HCT116 (cell line): ENCODE results near the gene MPP7. TPM values are rescaled to one million over a fixed set of nuclear protein-coding genes. Genes with fewer than 3 reads are reported as not detected.

Source experiments
- ATAC-seq: fragments of 200-7000 bp; cut with Tn5 transposase; 2 replicates; pipeline ENCODE4 v1.9.1; 2020; ENCODE audit warnings: mild to moderate bottlenecking, moderate library complexity
- BruUV-seq: library from RNA; stranded (reverse); fragments of 400-500 nt; replicated peaks from 2 replicates; lab custom pipeline; 2021; lab: Mats Ljungman, UMichigan
- CTCF ChIA-PET: fragments of 300-600 bp; sonication (Branson Sonifier 250); formaldehyde crosslinking; loops from one replicate; lab custom pipeline; 2021; ENCODE audit warnings: antibody characterized with exemption; lab: Charles Lee
- POLR2A ChIA-PET: fragments of 300-600, 350-600 bp; sonication (Branson Sonifier 250); formaldehyde crosslinking; loops from one replicate; lab custom pipeline; 2021; ENCODE audit warnings: antibody characterized with exemption; lab: Charles Lee
- RAD21 ChIA-PET, 2 experiments: fragments of 300-600 bp; sonication (Branson Sonifier 250); formaldehyde crosslinking; loops; one replicate each; lab custom pipeline; 2023; ENCODE audit warnings: low total read pairs in 2 of 2; ENCODE audit not compliant: uncharacterized antibody in 2 of 2, unreplicated experiment in 2 of 2, low non-redundant PET in 1 of 2; lab: Charles Lee
- DNase-seq: peaks from one replicate; pipeline ENCODE4 v3.0.0-alpha.2; 2010; ENCODE audit warnings: low read depth, low spot score
- H2AFZ ChIP-seq: fragments of 200-600 bp; shearing (Covaris generic), sonication (generic); 2 replicates; pipeline ENCODE4 v1.6.1; 2017; ENCODE audit warnings: low read depth, mixed run types, mixed read lengths, antibody characterized with exemption, low read length; ENCODE audit not compliant: poor library complexity, severe bottlenecking
- H3K27ac ChIP-seq: 2 replicates; pipeline ENCODE4 v1.5.1; 2012; ENCODE audit warnings: low read depth, low read length
- H3K27me3 ChIP-seq: fragments of 200-600 bp; sonication (generic); 2 replicates; pipeline ENCODE4 v1.6.1; 2016; ENCODE audit warnings: mixed run types, low read length, mixed read lengths; ENCODE audit not compliant: insufficient read depth
- H3K36me3 ChIP-seq, 2 experiments: fragments of 200-500 bp in 1 of 2; fragments of 200-600 bp in 1 of 2; sonication (Bioruptor generic) in 1 of 2; sonication (generic) in 1 of 2; 2 replicates each; pipeline versions ENCODE4 v1.5.1 to v1.6.1; 2014 to 2016; ENCODE audit warnings: low read length in 2 of 2, inconsistent platforms in 1 of 2, mixed read lengths in 1 of 2, mixed run types in 1 of 2; ENCODE audit not compliant: insufficient read depth in 2 of 2, control insufficient read depth in 1 of 2
- H3K4me1 ChIP-seq, 2 experiments: fragments of 200-600 bp in 1 of 2; sonication (generic) in 1 of 2; 2 replicates each; pipeline versions ENCODE4 v1.5.1 to v1.6.1; 2012 to 2017; ENCODE audit warnings: low read length in 2 of 2, inconsistent platforms in 1 of 2, mild to moderate bottlenecking in 1 of 2, mixed read lengths in 1 of 2, mixed run types in 1 of 2, moderate library complexity in 1 of 2; ENCODE audit not compliant: insufficient read depth in 2 of 2, control insufficient read depth in 1 of 2
- H3K4me2 ChIP-seq: fragments of 200-600 bp; sonication (generic); 2 replicates; pipeline ENCODE4 v1.6.1; 2017; ENCODE audit warnings: mixed run types, low read length, mixed read lengths
- H3K4me3 ChIP-seq, 2 experiments: fragments of 200-600 bp in 1 of 2; sonication (generic) in 1 of 2; replicated peaks in 1 of 2; 2 replicates each; pipeline ENCODE4 v1.5.1; 2011 to 2016; ENCODE audit warnings: low read length in 2 of 2, control low read depth in 1 of 2, low read depth in 1 of 2, mild to moderate bottlenecking in 1 of 2, mixed read lengths in 1 of 2, mixed run types in 1 of 2
- H3K79me2 ChIP-seq: fragments of 200-600 bp; sonication (generic); 2 replicates; pipeline ENCODE4 v1.6.1; 2017; ENCODE audit warnings: mild to moderate bottlenecking, mixed run types, low read length, moderate library complexity, mixed read lengths; ENCODE audit not compliant: insufficient read depth
- H3K9ac ChIP-seq: fragments of 200-600 bp; sonication (generic); 2 replicates; pipeline ENCODE4 v1.6.1; 2016; ENCODE audit warnings: low read length, mixed read lengths
- H3K9me2 ChIP-seq: fragments of 200-600 bp; sonication (generic), shearing (Covaris generic); 2 replicates; pipeline ENCODE4 v1.6.1; 2017; ENCODE audit warnings: mixed run types, mild to moderate bottlenecking, moderate library complexity; ENCODE audit not compliant: insufficient read depth
- H3K9me3 ChIP-seq, 2 experiments: fragments of 200-500 bp in 1 of 2; fragments of 200-600 bp in 1 of 2; sonication (Bioruptor generic) in 1 of 2; sonication (generic) in 1 of 2; 2 replicates each; pipeline ENCODE4 v1.6.1; 2014 to 2017; ENCODE audit warnings: low read length in 2 of 2, mixed read lengths in 2 of 2, inconsistent platforms in 1 of 2, low read depth in 1 of 2, mild to moderate bottlenecking in 1 of 2, mixed run types in 1 of 2, moderate library complexity in 1 of 2; ENCODE audit not compliant: control insufficient read depth in 1 of 2, insufficient read depth in 1 of 2
- H4K20me1 ChIP-seq: fragments of 200-600 bp; sonication (generic), shearing (Covaris generic); 2 replicates; pipeline ENCODE4 v1.6.1; 2017; ENCODE audit warnings: mixed run types, mild to moderate bottlenecking, moderate library complexity; ENCODE audit not compliant: insufficient read depth
- CEBPB ChIP-seq: IDR thresholded peaks from 2 replicates; pipeline ENCODE4 v1.6.1; 2012; ENCODE audit warnings: low read depth
- EGR1 ChIP-seq: IDR thresholded peaks from 2 replicates; pipeline ENCODE4 v1.6.1; 2012; ENCODE audit warnings: low read depth
- ELF1 ChIP-seq: IDR thresholded peaks from 2 replicates; pipeline ENCODE4 v1.6.1; 2012; ENCODE audit warnings: low read depth, borderline replicate concordance
- EZH2 ChIP-seq: fragments of 200-600 bp; sonication (generic); IDR thresholded peaks from 2 replicates; pipeline ENCODE4 v1.6.1; 2017; ENCODE audit warnings: antibody characterized with exemption, mixed run types
- EZH2phosphoT487 ChIP-seq: fragments of 200-600 bp; IDR thresholded peaks from 2 replicates; pipeline ENCODE4 v1.6.1; 2018; ENCODE audit warnings: antibody characterized with exemption, borderline replicate concordance
- FOSL1 ChIP-seq: IDR thresholded peaks from 2 replicates; pipeline ENCODE4 v1.6.1; 2012; ENCODE audit warnings: low read depth
- JUND ChIP-seq: IDR thresholded peaks from 2 replicates; pipeline ENCODE4 v1.6.1; 2012
- POLR2A ChIP-seq: IDR thresholded peaks from 2 replicates; pipeline ENCODE4 v1.7.0; 2011; ENCODE audit warnings: borderline replicate concordance; ENCODE audit not compliant: insufficient read depth, insufficient read length; ENCODE audit errors: extremely low read depth
- POLR2AphosphoS5 ChIP-seq: IDR thresholded peaks from 2 replicates; pipeline ENCODE4 v1.6.1; 2011; ENCODE audit warnings: mild to moderate bottlenecking, low read depth, low read length, moderate library complexity
- RAD21 ChIP-seq: IDR thresholded peaks from 2 replicates; pipeline ENCODE4 v1.6.1; 2012; ENCODE audit warnings: low read depth, mild to moderate bottlenecking
- SRF ChIP-seq: IDR thresholded peaks from 2 replicates; pipeline ENCODE4 v1.6.1; 2012; ENCODE audit warnings: low read depth
- YY1 ChIP-seq: IDR thresholded peaks from 2 replicates; pipeline ENCODE4 v1.6.1; 2011; ENCODE audit warnings: low read length, low read depth, moderate library complexity, mild to moderate bottlenecking; ENCODE audit not compliant: insufficient replicate concordance; ENCODE audit errors: extremely low read depth
- ZBTB33 ChIP-seq: IDR thresholded peaks from 2 replicates; pipeline ENCODE4 v1.6.1; 2011; ENCODE audit warnings: mild to moderate bottlenecking, low read length, moderate library complexity; ENCODE audit not compliant: insufficient replicate concordance; ENCODE audit errors: extremely low read depth
- ZFX ChIP-seq: fragments of 450-650 bp; IDR thresholded peaks from 2 replicates; pipeline ENCODE4 v1.6.1; 2017
- ZNF274 ChIP-seq: fragments of 200-500 bp; sonication (Bioruptor generic); IDR thresholded peaks from 2 replicates; pipeline ENCODE4 v1.6.1; 2014; ENCODE audit warnings: mild to moderate bottlenecking, low read depth, low read length, inconsistent platforms
- intact Hi-C: fragments of 100-400 bp; cut with micrococcal nuclease; formaldehyde crosslinking; loops from 2 replicates; pipeline ENCODE4 v1.10.0; 2022
- total RNA-seq: library from RNA; stranded (reverse); gene quantifications from one replicate; pipeline ENCODE4 v1.2.1, GENCODE V29; 2021; ENCODE audit not compliant: unreplicated experiment
- TF ChIP-seq, protein P1 (sequence below): IDR thresholded peaks from 2 replicates; pipeline ENCODE4 v1.6.1; 2012
- TF ChIP-seq, protein P2 (sequence below), 3 experiments: fragments of 200-600 bp in 1 of 3; sonication (generic) in 1 of 3; IDR thresholded peaks in 2 of 3; conservative IDR thresholded peaks in 1 of 3; 2 replicates each; pipeline ENCODE4 v1.5.1; 2012 to 2017; ENCODE audit warnings: low read depth in 2 of 3, low read length in 2 of 3, antibody characterized with exemption in 1 of 3, borderline replicate concordance in 1 of 3, control low read depth in 1 of 3, mild to moderate bottlenecking in 1 of 3, mixed read lengths in 1 of 3, mixed run types in 1 of 3, moderate library complexity in 1 of 3; ENCODE audit not compliant: insufficient read depth in 1 of 3

Gene MPP7
- total RNA-seq, 1 experiment from 2014 or later: 64.5 TPM

- no peaks in the 10 kb centered on the region for H3K9me2 ChIP-seq
- no peak for ATAC-seq
- no peaks in the 10 kb centered on the region for H4K20me1 ChIP-seq
- H3K4me1 ChIP-seq: no peaks in the 10 kb centered on the region
- no peak overlapping the region for H3K4me2 ChIP-seq
- no peak overlapping the region for H2AFZ ChIP-seq
- ChIA-PET POLR2A (interaction anchor here (1.0 to 1.1 kb wide), 2 partner anchors 8 to 9 kb away, joined by 3 to 8 read pairs; partner anchors contain the start of gene MPP7), RAD21 (no interaction called here), CTCF (no interaction called here)
- BruUV-seq: no TSS peak
- H3K79me2 ChIP-seq: no peaks in the 10 kb centered on the region
- DNase-seq: no peak
- no peak overlapping the region for H3K27ac ChIP-seq
- no peaks in the 10 kb centered on the region; the same call in 1 of the 2 replicates for H3K27me3 ChIP-seq
- no peaks in the 10 kb centered on the region for H3K9me3 ChIP-seq
- no peaks in the 10 kb centered on the region for H3K36me3 ChIP-seq
- H3K9ac ChIP-seq: no peak overlapping the region
- intact Hi-C loops: no loop called here
- no peak overlapping the region for H3K4me3 ChIP-seq
- TF ChIP-seq ELF1 (no peak), CEBPB (no peak), ZBTB33 (no peak), ZFX (no peak), YY1 (no peak), POLR2AphosphoS5 (no peak), RAD21 (no peak), POLR2A (no peak), EZH2phosphoT487 (no peak), SRF (no peak), JUND (no peak), EZH2 (no peak), ZNF274 (no peak), EGR1 (no peak), FOSL1 (no peak)
- TF ChIP-seq, protein P1, sequence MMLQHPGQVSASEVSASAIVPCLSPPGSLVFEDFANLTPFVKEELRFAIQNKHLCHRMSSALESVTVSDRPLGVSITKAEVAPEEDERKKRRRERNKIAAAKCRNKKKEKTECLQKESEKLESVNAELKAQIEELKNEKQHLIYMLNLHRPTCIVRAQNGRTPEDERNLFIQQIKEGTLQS: no peak
- TF ChIP-seq, protein P2, sequence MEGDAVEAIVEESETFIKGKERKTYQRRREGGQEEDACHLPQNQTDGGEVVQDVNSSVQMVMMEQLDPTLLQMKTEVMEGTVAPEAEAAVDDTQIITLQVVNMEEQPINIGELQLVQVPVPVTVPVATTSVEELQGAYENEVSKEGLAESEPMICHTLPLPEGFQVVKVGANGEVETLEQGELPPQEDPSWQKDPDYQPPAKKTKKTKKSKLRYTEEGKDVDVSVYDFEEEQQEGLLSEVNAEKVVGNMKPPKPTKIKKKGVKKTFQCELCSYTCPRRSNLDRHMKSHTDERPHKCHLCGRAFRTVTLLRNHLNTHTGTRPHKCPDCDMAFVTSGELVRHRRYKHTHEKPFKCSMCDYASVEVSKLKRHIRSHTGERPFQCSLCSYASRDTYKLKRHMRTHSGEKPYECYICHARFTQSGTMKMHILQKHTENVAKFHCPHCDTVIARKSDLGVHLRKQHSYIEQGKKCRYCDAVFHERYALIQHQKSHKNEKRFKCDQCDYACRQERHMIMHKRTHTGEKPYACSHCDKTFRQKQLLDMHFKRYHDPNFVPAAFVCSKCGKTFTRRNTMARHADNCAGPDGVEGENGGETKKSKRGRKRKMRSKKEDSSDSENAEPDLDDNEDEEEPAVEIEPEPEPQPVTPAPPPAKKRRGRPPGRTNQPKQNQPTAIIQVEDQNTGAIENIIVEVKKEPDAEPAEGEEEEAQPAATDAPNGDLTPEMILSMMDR (IDR thresholded peaks at IDR 0.05 in 2 of 3, conservative IDR thresholded peaks at IDR 0.05 in 1 of 3; ENCODE audit: borderline replicate concordance in 1 of 3, insufficient read depth in 1 of 3, low read depth in 2 of 3, low read length in 2 of 3): no peak
Observed at GRCh38 chr10:28311104-28311503, 8.2 kb upstream of the MPP7 start.
